ENCODE measurements around the gene ATP5PO. TPM values are rescaled to one million over a fixed set of nuclear protein-coding genes. Genes with fewer than 3 reads are reported as not detected.

ATP5PO gene
- total RNA-seq, 1 donor from 2014 or later = 193 TPM

GRCh38 chr21:33858667-33859372 lies 56.8 kb downstream of the ATP5PO start:
- H3K36me3 Mint-ChIP-seq (ENCODE audit: insufficient read depth) = no peaks in the 10 kb centered on the region

GRCh38 chr21:33857846-33858666 lies 57.5 kb downstream of the ATP5PO start:
- H3K4me1 Mint-ChIP-seq (ENCODE audit: low read depth) = peaks cover 1% of the 10 kb centered on the region
- H3K36me3 Mint-ChIP-seq (ENCODE audit: insufficient read depth) = no peaks in the 10 kb centered on the region
- H3K4me3 Mint-ChIP-seq (ENCODE audit: low read depth) = no peak overlapping the region
- no peak for TF ChIP-seq CTCF (IDR thresholded peaks at IDR 0.05; ENCODE audit: unreplicated experiment)
- H3K27me3 Mint-ChIP-seq = peaks cover 6% of the 10 kb centered on the region
- no peaks in the 10 kb centered on the region for H3K9me3 Mint-ChIP-seq (ENCODE audit: low read depth)
- no peak for DNase-seq (ENCODE audit: low spot score, unreplicated experiment)
- no peak overlapping the region for H3K27ac Mint-ChIP-seq

More at GRCh38 chr21:33858667-33859372, 56.8 kb downstream of the ATP5PO start:
- TF ChIP-seq CTCF (IDR thresholded peaks at IDR 0.05; ENCODE audit: unreplicated experiment) = no peak
- Mint-ChIP-seq H3K27ac (peak overlapping the region; percentile 47), H3K4me1 (ENCODE audit: low read depth) (peaks cover 1% of the 10 kb centered on the region), H3K9me3 (ENCODE audit: low read depth) (no peaks in the 10 kb centered on the region), H3K27me3 (peaks cover 6% of the 10 kb centered on the region), H3K4me3 (ENCODE audit: low read depth) (no peak overlapping the region)
- no peak for DNase-seq (ENCODE audit: low spot score, unreplicated experiment)

- no peak overlapping the region for H3K27ac Mint-ChIP-seq
- peaks cover 6% of the 10 kb centered on the region for H3K27me3 Mint-ChIP-seq
- no peaks in the 10 kb centered on the region for H3K36me3 Mint-ChIP-seq (ENCODE audit: insufficient read depth)
- H3K4me1 Mint-ChIP-seq (ENCODE audit: low read depth) = peaks cover 1% of the 10 kb centered on the region
- TF ChIP-seq CTCF (IDR thresholded peaks at IDR 0.05; ENCODE audit: unreplicated experiment) = no peak
- no peaks in the 10 kb centered on the region for H3K9me3 Mint-ChIP-seq (ENCODE audit: low read depth)
- H3K4me3 Mint-ChIP-seq (ENCODE audit: low read depth) = no peak overlapping the region
- DNase-seq (ENCODE audit: low spot score, unreplicated experiment) = no peak
Measured at GRCh38 chr21:33856893-33857527, 58.6 kb downstream of the ATP5PO start.

- Mint-ChIP-seq H3K4me1 (ENCODE audit: low read depth) (peaks cover 1% of the 10 kb centered on the region), H3K4me3 (ENCODE audit: low read depth) (no peak overlapping the region), H3K36me3 (ENCODE audit: insufficient read depth) (no peaks in the 10 kb centered on the region), H3K27me3 (peaks cover 6% of the 10 kb centered on the region), H3K9me3 (ENCODE audit: low read depth) (no peaks in the 10 kb centered on the region), H3K27ac (no peak overlapping the region)
- DNase-seq (ENCODE audit: low spot score, unreplicated experiment) = no peak
- peak; percentile 8 for TF ChIP-seq CTCF (IDR thresholded peaks at IDR 0.05; ENCODE audit: unreplicated experiment)
Measured at GRCh38 chr21:33855190-33855589, 60.4 kb downstream of the ATP5PO start.

GRCh38 chr21:33854604-33855003 lies 61.0 kb downstream of the ATP5PO start:
- no peak for DNase-seq (ENCODE audit: low spot score, unreplicated experiment)
- no peak overlapping the region for H3K27ac Mint-ChIP-seq
- TF ChIP-seq CTCF (IDR thresholded peaks at IDR 0.05; ENCODE audit: unreplicated experiment) = no peak
- H3K4me3 Mint-ChIP-seq (ENCODE audit: low read depth) = no peak overlapping the region
- no peaks in the 10 kb centered on the region for H3K9me3 Mint-ChIP-seq (ENCODE audit: low read depth)
- no peaks in the 10 kb centered on the region for H3K36me3 Mint-ChIP-seq (ENCODE audit: insufficient read depth)
- peaks cover 6% of the 10 kb centered on the region for H3K27me3 Mint-ChIP-seq
- H3K4me1 Mint-ChIP-seq (ENCODE audit: low read depth) = peaks cover 1% of the 10 kb centered on the region
